Activated CD4-positive, alpha-beta T cell treated with anti-CD3 and anti-CD28 coated beads, Interleukin-2, Interleukin-4, amounts not matched to agents 100 ng/mL and 50 ng/mL, durations not matched to agents 16 hours and 8 hours (primary cell): ENCODE data around the gene SRSF3.

Experiments
- DNase-seq: peaks from one replicate; pipeline ENCODE4 v3.0.0-alpha.2; 2020; ENCODE audit warnings: low spot score

Gene SRSF3

DNA sequence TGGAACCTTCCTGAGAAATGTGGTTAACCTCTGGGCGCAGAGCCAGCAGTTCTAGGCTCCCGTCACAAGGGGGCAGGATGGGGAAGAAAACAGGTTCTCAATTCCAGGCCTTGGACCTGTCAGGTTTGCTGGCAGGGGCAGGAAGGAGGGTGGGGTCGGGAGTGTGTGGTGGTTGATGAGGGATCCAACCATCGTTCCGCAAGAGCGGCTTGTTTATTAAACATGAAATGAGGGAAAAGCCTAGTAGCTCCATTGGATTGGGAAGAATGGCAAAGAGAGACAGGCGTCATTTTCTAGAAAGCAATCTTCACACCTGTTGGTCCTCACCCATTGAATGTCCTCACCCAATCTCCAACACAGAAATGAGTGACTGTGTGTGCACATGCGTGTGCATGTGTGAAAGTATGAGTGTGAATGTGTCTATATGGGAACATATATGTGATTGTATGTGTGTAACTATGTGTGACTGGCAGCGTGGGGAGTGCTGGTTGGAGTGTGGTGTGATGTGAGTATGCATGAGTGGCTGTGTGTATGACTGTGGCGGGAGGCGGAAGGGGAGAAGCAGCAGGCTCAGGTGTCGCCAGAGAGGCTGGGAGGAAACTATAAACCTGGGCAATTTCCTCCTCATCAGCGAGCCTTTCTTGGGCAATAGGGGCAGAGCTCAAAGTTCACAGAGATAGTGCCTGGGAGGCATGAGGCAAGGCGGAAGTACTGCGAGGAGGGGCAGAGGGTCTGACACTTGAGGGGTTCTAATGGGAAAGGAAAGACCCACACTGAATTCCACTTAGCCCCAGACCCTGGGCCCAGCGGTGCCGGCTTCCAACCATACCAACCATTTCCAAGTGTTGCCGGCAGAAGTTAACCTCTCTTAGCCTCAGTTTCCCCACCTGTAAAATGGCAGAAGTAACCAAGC is 29.6 kb downstream of the SRSF3 start:
- peak; percentile 81 for DNase-seq

DNA sequence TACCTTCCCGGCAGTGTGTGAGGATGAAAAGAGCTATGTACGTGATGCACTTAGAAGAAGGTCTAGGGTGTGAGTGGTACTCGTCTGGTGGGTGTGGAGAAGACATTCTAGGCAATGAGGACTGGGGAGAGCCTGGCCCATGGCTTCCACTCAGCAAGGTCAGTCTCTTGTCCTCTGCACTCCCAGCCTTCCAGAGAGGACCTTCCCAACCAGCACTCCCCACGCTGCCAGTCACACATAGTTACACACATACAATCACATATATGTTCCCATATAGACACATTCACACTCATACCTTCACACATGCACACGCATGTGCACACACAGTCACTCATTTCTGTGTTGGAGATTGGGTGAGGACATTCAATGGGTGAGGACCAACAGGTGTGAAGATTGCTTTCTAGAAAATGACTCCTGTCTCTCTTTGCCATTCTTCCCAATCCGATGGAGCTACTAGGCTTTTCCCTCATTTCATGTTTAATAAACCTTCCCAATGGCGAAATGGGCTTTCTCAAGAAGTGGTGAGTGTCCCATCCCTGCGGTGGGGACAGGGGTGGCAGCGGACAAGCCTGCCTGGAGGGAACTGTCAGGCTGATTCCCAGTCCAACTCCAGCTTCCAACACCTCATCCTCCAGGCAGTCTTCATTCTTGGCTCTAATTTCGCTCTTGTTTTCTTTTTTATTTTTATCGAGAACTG is 30.4 kb downstream of the SRSF3 start:
- DNase-seq, result no peak

DNA sequence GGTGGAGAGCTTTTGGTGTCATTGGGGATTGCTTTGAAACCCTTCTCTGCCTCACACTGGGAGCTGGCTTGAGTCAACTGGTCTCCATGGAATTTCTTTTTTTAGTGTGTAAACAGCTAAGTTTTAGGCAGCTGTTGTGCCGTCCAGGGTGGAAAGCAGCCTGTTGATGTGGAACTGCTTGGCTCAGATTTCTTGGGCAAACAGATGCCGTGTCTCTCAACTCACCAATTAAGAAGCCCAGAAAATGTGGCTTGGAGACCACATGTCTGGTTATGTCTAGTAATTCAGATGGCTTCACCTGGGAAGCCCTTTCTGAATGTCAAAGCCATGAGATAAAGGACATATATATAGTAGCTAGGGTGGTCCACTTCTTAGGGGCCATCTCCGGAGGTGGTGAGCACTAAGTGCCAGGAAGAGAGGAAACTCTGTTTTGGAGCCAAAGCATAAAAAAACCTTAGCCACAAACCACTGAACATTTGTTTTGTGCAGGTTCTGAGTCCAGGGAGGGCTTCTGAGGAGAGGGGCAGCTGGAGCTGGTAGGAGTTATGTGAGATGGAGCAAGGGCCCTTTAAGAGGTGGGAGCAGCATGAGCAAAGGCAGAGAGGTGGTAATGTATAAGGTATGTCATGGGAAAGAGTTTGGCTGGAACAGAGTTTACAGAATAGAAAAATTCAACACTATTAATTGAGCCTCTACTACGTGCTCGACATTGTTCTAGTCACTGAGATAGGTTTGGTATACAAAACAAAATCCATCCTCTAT is 31.2 kb downstream of the SRSF3 start:
- no peak for DNase-seq

DNA sequence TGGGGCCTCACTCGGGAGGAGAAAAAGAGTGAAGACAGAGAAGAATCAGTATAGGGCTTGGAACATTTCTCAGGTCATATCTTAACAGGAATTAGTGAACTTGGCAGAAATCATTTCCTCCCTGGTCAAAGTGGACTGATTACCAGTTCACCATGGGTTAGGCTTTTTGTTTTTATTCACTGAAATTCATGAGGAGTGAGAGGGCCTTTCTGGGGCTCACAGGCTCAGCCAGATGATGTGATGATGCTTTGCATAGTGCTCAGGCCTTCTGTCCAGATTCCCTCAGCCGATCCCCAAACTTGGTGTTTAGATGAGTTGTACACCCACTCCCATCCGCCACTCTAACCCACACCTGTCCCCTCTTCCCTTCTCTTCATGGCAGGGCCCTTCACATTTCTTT is 32.5 kb downstream of the SRSF3 start:
- no peak for DNase-seq

DNA sequence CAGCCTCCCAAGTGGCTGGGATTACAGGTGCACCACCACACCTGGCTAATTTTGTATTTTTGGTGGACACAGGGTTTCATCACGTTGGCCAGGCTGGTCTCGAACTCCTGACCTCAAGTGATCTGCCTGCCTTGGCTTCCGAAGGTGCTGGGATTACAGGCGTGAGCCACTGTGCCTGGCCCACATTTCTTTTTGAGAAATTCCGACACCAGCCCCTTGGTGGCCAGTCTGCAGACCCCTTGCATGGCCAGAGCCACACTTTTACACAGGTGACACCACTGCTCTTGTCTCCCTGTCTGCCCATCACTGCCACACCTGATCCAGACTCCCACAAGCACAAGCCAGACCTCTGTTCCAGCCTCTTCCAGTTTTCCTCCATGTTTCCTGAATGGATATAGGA is 33.0 kb downstream of the SRSF3 start:
- no peak for DNase-seq

DNA sequence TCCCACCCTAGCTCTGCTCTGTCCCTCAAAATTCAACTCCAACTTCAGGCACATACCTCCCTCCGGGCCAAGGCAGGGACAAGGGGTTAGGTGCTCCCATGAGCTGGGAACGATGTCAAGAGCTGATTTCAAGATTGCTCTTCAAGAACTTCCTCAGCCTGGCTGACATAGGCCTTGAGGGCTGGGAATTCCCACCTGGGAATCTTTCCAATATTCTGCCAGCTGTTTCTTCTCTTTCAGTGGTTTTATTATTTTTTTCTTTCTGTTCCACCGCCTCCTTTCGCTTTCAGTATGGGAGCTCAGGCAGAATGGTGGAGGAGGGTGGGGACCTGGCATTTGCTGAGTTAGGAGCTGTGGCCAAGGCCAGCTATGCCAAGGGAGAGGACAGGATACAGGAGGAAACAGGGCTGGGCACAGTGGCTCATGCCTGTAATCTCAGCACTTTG is 33.7 kb downstream of the SRSF3 start:
- no peak for DNase-seq

DNA sequence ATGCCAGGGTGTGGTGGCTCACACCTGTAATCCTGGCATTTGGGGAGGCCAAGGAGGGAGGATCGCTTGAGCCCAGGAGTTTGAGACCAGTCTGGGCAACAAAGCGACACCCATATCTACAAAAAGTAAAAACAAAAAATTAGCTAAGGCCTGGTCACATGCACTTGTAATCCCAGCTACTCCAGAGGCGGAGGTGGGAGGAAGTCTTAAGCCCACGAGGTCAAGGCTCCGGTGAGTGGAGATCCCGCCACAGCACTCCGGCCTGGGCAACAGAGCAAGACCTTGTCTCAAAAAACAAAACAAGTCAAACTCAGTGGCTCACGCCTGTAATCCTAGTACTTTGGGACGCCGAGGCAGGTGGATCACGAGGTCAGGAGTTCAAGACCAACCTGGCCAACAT is 35.6 kb downstream of the SRSF3 start:
- no peak for DNase-seq

DNA sequence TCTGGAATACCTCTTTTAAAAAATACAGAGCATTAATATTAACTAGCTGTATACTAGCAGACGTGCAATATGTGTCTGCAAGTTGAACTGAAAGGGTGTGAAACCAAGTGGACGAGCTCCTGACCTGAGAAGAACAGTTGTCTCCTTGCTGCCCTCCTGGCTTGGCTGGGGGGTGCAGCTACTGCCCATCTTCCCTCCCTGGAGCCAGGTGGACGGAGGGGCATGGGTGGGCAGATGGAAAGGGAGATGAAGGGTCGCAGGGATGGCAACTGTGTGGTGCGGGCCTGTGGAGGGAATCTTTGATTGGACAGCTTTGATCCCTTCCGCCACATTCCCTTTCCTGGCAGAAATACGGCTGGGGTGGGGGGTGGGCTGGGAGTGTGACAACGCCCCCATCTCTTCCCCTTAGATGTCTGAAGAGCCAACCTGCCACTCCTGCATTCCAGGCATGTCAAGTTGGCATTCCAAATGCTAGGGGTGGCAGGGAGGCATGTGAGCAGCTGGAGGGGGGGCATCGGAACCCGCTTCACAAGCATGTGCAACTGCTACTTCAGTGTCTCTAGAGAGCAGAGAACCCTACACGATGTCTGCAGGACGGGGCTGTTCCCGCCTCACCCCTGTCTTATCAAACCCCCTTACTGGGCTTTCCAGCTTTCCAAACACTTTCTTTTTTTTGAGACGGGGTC is 37.3 kb downstream of the SRSF3 start:
- DNase-seq, result no peak

DNA sequence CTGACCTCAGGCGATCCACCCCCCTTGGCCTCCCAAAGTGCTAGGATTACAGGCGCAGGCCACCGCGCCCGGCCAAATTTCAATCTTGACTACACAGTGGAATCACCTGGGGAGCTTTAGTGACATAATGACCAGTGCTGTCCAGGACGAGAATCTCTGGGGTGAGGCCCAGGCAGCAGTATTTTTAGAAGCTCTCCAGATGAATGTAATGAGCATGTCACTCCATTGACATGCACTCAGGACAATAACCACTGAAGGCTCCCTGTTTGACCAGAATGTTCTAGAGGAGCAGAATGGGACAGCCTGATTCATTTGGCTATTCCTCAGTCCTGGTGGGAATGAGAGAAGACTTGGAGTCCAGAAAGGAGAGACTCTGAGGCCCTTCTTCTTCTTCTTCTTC is 39.2 kb downstream of the SRSF3 start:
- DNase-seq, result no peak

DNA sequence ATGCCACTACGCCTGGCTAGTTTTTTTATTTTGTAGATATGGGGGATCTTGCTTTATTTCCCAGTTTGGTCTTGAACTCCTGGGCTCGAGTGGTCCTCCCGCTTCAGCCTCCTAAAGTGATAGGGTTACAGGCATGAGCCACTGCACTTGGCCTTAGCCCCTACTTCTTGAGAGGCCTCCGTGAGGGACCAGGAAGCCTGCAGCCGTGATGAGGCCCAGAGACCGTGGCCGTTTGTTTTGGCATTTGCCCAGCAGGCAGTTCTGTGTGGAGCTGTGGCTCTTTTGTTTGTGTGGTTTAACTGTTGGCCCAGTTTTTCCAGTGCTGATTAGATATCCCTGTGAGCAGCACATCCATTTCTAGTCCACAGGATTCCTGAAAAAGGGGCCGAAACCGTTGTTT is 39.8 kb downstream of the SRSF3 start:
- DNase-seq, result no peak

DNA sequence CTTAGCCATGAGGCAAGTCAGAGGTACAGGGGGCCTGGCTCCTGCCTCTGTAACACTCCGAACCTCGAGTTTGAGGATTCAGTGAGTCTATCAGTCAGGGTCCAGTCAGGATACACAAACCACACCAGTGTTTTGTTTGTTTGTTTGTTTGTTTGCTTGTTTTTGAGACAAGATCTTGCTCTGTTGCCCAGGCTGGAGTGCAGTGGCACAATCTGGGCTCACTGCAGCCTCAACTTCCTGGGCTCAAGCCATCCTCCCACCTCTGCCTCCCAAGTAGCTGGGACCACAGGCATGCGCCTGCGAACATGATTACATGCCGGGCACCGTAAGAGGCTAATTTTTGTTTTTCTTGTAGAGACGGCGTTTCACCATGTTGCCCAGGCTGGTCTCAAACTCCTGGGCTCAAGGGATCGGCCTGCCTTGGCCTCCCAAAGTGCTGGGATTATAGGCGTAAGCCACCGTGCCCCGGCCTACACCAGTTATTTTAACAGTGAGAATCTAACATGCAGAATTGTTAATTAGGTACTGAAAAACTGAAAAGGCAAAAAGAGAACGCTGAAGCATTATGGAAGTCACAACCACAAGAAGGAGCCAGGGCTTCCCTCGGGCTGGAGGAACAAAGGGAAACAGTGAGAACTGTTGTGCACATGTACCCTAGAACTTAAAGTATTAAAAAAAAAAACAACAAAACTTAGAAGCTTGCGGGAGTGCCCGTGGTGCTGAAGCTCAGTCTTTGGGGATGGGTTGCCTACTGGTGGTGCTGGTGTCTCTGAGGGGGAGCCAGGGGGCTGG is 40.4 kb downstream of the SRSF3 start:
- DNase-seq, result no peak

DNA sequence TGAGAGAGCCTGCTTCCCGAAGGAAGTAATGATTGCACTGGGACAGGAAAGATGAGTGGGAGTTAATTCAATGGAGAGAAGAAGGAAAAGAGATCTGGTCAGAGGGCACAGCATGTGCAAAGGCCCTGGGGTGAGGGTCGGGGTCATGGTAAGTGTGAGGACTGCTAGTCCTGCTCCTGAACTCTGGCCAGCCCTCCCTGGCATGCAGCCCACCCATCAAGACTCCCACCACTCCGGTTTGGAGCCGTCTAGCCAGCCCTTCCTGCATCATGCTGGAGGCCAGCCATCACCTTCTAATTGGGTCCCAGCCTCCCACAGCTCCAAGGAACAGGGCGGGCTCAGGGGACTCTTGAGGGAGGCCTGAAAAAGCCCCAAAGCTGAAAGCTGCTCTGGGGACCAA is 42.1 kb downstream of the SRSF3 start:
- no peak for DNase-seq

DNA sequence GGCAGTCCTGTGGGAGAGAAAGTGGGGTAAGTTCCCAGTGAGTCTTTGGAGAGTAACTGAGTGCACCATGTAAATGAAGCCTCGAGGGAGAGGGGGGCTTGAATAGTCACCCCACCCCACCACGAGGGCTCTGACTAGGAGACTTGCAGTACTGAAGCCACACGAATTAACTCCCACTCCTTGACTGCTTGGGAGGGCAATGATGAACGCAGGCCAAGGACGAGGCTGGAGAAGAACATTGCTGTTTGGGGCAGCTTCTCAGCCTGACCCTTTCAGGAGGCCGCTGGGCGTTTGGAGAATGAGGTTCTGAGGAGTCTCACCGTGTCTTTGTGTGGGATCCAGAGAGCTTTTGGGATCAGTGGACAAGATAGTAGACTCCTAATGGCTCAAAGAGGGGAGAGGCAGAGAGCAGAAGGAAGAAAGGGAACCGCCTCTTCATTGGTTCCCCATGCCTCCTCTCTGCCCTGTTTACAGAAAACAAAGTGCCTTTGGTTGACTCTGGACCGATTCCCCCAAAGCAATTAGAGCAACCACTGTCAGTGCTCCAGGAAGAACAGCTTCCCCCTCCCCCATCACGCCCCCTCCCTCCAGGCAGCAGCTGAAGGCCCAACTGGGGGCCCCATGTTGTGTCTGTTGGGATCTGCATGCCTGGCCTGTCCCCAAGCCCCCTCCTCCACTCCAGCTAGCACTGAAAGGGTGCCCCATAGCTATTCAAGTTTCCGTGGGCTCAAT is 42.7 kb downstream of the SRSF3 start:
- no peak for DNase-seq

DNA sequence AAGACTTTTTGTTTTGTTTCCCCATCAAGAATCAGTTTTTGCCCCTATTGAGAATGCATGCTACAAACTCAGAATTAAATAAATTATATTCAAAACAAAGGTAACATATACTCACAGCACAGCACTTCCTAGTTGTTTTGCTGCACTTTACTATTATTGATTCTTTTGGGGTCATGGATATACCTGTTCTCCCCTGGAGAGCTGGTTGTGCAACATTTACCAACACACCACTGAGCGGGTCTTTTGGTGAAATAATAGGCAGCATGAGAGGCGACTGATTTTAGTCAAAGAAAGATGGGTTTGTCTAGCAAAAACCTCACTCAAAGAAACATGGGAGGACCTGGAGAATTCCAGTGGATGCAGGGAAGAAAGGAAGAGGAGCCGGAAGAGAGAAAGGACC is 44.4 kb downstream of the SRSF3 start:
- DNase-seq, result no peak

DNA sequence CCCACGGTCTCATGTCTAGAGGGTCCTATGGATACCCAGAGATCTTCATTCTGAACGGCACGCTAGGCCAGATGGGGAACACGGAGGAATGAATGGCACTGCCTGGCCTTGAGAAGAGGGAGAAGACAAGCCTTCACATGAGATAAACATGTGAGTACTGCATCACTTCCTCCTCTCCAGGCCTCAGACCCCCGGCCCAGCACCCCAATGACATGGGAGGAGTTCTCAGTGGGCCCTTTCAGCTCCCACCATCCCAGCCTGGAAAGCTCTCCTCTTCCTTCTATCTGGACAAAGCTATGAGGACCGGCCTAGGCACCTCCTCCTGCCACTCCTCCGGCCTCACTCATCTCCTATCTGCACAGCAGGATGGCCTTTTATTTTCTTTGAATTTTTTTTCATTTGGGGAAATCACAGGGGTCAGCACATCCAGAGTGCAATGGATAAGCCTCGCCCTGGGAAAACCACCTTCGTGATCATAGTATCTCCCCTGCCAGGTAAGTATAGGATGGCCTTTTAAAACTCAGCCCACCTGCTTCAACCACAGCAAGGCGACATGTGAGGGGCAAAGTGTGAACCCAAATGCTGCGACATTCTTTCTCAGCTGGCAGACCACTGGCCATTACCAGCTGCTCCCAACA is 45.1 kb downstream of the SRSF3 start:
- no peak for DNase-seq

DNA sequence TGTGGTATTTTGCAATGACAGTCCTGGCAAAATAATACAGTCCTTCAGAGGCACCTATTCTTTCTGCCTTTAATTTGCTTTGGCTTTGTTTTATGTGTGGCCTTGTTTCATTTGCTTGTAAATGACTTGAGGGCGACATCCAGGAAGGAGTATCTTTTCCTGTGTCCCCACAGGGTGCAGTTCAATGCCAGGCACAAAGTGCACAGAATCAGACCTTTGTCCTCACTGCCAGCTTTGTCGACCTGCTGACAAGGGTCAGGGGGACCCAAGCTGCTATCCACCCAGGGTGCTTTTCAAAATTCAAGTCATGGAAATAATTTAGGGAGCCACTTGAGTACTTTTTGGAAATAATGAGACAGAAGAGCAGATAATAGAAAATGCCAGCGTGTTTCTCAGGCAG is 47.4 kb downstream of the SRSF3 start:
- no peak for DNase-seq

DNA sequence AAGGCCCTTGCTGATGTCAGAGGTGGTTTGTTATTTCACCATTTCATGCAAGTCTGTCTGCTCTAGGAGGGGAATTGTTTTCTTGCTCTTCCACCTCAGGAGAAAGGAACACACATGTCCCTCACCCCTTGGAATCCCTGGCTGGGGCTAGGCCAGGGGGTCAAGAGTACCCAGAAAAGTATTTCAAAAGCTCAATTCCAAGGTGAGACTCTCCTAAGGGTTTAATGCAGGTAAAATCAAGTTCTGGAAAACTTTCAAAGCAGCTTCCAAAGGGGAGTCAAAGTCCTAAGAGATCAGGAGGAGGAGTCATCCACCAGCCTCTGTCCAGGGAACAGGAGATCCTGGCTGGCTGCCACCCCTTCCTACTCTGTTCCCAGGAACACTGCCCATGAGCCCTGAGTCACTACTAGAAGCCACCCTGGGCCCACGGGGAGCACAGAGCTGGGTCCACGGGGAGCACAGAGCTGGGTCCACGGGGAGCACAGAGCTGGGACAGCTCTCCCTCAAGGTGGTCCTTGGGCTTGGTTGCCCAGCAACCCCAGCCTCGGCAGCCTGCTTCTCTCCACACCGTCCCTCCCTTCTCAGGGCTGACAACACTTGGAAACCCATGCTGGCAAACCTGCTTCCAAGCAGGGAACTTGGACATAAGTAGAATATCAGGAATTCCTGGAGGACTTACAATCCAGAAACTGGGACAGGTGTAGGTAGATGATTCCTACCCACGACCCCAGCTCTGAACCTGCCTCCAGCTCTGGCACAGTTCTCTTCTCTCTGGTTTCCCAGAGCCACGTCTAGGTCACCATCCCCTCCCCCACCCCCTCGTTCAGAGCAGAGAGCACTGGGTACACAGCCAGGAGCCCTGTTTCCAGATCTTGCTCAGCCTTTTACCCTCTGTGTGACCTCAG is 49.0 kb downstream of the SRSF3 start:
- no peak for DNase-seq

DNA sequence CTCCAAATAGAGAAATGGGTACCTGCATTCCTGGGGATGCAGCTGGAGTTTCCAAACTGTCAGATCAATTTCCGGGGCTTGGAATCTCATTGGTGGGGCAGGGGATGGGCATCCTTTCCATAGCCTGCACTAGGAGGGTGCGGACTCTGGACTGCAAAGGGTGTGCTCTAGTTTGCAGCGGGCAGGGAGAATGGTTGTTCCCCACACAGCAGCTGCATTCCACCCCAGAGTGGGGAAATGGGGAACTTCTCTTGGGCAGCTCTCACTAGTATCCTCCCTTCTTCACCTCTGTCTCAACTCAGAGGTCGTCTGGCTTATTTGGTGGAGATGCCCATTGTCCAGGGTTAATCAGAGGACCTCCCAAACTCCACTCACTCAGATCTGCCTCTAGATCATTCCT is 49.8 kb downstream of the SRSF3 start:
- DNase-seq, result no peak

DNA sequence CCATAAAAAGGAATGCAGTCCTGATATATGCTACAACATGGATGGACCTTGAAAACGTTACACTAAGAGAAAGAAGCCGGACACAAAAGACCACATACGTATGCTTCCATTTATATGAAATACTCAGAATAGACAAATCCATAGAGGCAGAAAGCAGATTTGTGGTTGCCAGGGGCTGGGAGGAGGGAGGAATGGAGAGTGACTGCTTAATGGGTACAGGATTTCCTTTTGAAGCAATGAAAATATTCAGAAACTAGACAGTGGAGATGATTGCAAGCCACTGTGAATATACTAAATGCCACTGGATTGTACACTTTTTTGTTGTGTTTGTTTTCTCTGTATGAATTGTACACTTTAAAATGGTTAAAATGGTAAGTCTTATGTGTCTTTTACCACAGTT is 54.9 kb downstream of the SRSF3 start:
- no peak for DNase-seq
